Mesenchymal stem cell (in vitro differentiated cells and primary cell): ENCODE data around the gene AGBL5.

Source experiments
- DNase-seq: peaks from one replicate; pipeline ENCODE4 v3.0.0-alpha.2; 2013
- H2AFZ ChIP-seq: one replicate; pipeline ENCODE4 v1.6.1; 2013; ENCODE audit warnings: low read depth, mild to moderate bottlenecking, control low read depth, inconsistent platforms, low read length, moderate library complexity
- H2AK5ac ChIP-seq: 2 replicates; pipeline ENCODE4 v1.6.1; 2013; ENCODE audit warnings: low read length, moderate library complexity, mild to moderate bottlenecking, inconsistent platforms; ENCODE audit not compliant: severe bottlenecking
- H2BK120ac ChIP-seq: one replicate; pipeline ENCODE4 v1.6.1; 2013; ENCODE audit warnings: low read depth, mild to moderate bottlenecking, inconsistent platforms, low read length, moderate library complexity
- H2BK12ac ChIP-seq, 2 experiments: one replicate each; pipeline ENCODE4 v1.6.1; 2013; ENCODE audit warnings: inconsistent platforms in 2 of 2, low read length in 2 of 2, mild to moderate bottlenecking in 2 of 2, moderate library complexity in 2 of 2, control low read depth in 1 of 2
- H2BK15ac ChIP-seq: one replicate; pipeline ENCODE4 v1.6.1; 2013; ENCODE audit warnings: mild to moderate bottlenecking, low read depth, inconsistent platforms; ENCODE audit not compliant: poor library complexity, severe bottlenecking
- H2BK5ac ChIP-seq: 2 replicates; pipeline ENCODE4 v1.6.1; 2013; ENCODE audit warnings: low read depth, mild to moderate bottlenecking, low read length, control low read depth, inconsistent platforms; ENCODE audit not compliant: poor library complexity, severe bottlenecking
- H3K14ac ChIP-seq, 2 experiments: one replicate each; pipeline ENCODE4 v1.6.1; 2013; ENCODE audit warnings: inconsistent platforms in 2 of 2, low read length in 2 of 2, control low read depth in 1 of 2, mild to moderate bottlenecking in 1 of 2, moderate library complexity in 1 of 2
- H3K18ac ChIP-seq, 2 experiments: one replicate each; pipeline ENCODE4 v1.6.1; 2013; ENCODE audit warnings: inconsistent platforms in 2 of 2, low read length in 2 of 2, control low read depth in 1 of 2, low read depth in 1 of 2, mild to moderate bottlenecking in 1 of 2
- H3K23ac ChIP-seq, 2 experiments: one replicate each; pipeline ENCODE4 v1.6.1; 2013; ENCODE audit warnings: inconsistent platforms in 2 of 2, low read length in 2 of 2, mild to moderate bottlenecking in 2 of 2, moderate library complexity in 2 of 2, control low read depth in 1 of 2
- H3K27ac ChIP-seq: 2 replicates; pipeline ENCODE4 v1.5.1; 2013; ENCODE audit warnings: mild to moderate bottlenecking, moderate library complexity, low read length, control low read depth, inconsistent platforms; ENCODE audit not compliant: poor library complexity, severe bottlenecking
- H3K27me3 ChIP-seq, 2 experiments: 2 replicates each; pipeline versions ENCODE4 v1.6.1 to v1.7.0; 2013; ENCODE audit warnings: low read length in 2 of 2, mild to moderate bottlenecking in 2 of 2, moderate library complexity in 2 of 2, control low read depth in 1 of 2, inconsistent platforms in 1 of 2; ENCODE audit not compliant: control insufficient read depth in 1 of 2, insufficient read depth in 1 of 2
- H3K36me3 ChIP-seq, 2 experiments: 2 replicates each; pipeline versions ENCODE4 v1.6.1 to v1.7.0; 2013; ENCODE audit warnings: low read length in 2 of 2, control low read depth in 1 of 2, inconsistent platforms in 1 of 2, low read depth in 1 of 2, mild to moderate bottlenecking in 1 of 2; ENCODE audit not compliant: insufficient read depth in 2 of 2, control insufficient read depth in 1 of 2
- H3K4ac ChIP-seq, 2 experiments: one replicate each; pipeline ENCODE4 v1.6.1; 2013; ENCODE audit warnings: inconsistent platforms in 2 of 2, low read length in 2 of 2, mild to moderate bottlenecking in 2 of 2, moderate library complexity in 2 of 2, control low read depth in 1 of 2, low read depth in 1 of 2
- H3K4me1 ChIP-seq: 2 replicates; pipeline ENCODE4 v1.6.1; 2013; ENCODE audit warnings: low read depth, low read length, control low read depth; ENCODE audit not compliant: control insufficient read depth, insufficient read depth
- H3K4me2 ChIP-seq: 2 replicates; pipeline ENCODE4 v1.6.1; 2013; ENCODE audit warnings: low read length, mild to moderate bottlenecking, inconsistent platforms; ENCODE audit not compliant: poor library complexity, severe bottlenecking
- H3K4me3 ChIP-seq, 2 experiments: 2 replicates each; pipeline versions ENCODE4 v1.5.1 to v1.7.0; 2013; ENCODE audit warnings: low read length in 2 of 2, mild to moderate bottlenecking in 2 of 2, control low read depth in 1 of 2, low read depth in 1 of 2; ENCODE audit not compliant: insufficient read depth in 1 of 2
- H3K79me1 ChIP-seq: replicated peaks from 2 replicates; pipeline ENCODE4 v1.6.1; 2013; ENCODE audit warnings: mild to moderate bottlenecking, control low read depth, low read length, inconsistent platforms; ENCODE audit not compliant: poor library complexity, severe bottlenecking
- H3K9ac ChIP-seq: 2 replicates; pipeline ENCODE4 v1.7.0; 2013; ENCODE audit warnings: mild to moderate bottlenecking, low read length, moderate library complexity
- H3K9me3 ChIP-seq: 2 replicates; pipeline ENCODE4 v1.7.0; 2013; ENCODE audit warnings: mild to moderate bottlenecking, low read length; ENCODE audit not compliant: control insufficient read depth
- H4K8ac ChIP-seq: one replicate; pipeline ENCODE4 v1.6.1; 2013; ENCODE audit warnings: inconsistent platforms, mild to moderate bottlenecking, low read length, moderate library complexity
- H4K91ac ChIP-seq: one replicate; pipeline ENCODE4 v1.6.1; 2013; ENCODE audit warnings: mild to moderate bottlenecking, low read length, inconsistent platforms
- WGBS: methylation state at CpG from one replicate; pipeline ENCODE4 v1.1.7; 2013; ENCODE audit warnings: mixed read lengths; 5-methylcytosine and 5-hydroxymethylcytosine counted together

The AGBL5 gene

GRCh38 chr2:27091746-27092695, 40.6 kb downstream of the AGBL5 start:
- no peak overlapping the region for H4K8ac ChIP-seq
- H3K23ac ChIP-seq, result no peak overlapping the region
- no peak overlapping the region for H2AFZ ChIP-seq
- no peaks in the 10 kb centered on the region for H3K9me3 ChIP-seq
- no peaks in the 10 kb centered on the region for H3K79me1 ChIP-seq
- H3K18ac ChIP-seq, result no peak overlapping the region
- peaks cover 0 to 8% of the 10 kb centered on the region in 2 experiments for H3K27me3 ChIP-seq
- no peak overlapping the region for H3K14ac ChIP-seq
- H2BK15ac ChIP-seq, result no peak overlapping the region
- no peak overlapping the region for H2AK5ac ChIP-seq
- H3K9ac ChIP-seq, result no peak overlapping the region
- H4K91ac ChIP-seq, result no peak overlapping the region
- no peak overlapping the region for H3K27ac ChIP-seq
- WGBS, result 83% methylated on average over 25 of the region's 25 CpGs
- no peak overlapping the region for H3K4me2 ChIP-seq
- H3K4ac ChIP-seq, result no peak overlapping the region
- H2BK12ac ChIP-seq, result no peak overlapping the region
- H2BK120ac ChIP-seq, result no peak overlapping the region
- no peak for DNase-seq
- no peak overlapping the region for H3K4me3 ChIP-seq
- no peak overlapping the region for H2BK5ac ChIP-seq
- H3K4me1 ChIP-seq, result peaks cover 20% of the 10 kb centered on the region
- H3K36me3 ChIP-seq, result no peaks in the 10 kb centered on the region

- Histone ChIP-seq H3K27ac (no peak overlapping the region), H2BK12ac (no peak overlapping the region), H3K14ac (peak overlapping the region in 1 of 2 experiments; percentile 69), H2BK5ac (no peak overlapping the region), H2AFZ (no peak overlapping the region), H2BK120ac (no peak overlapping the region), H3K4ac (no peak overlapping the region), H3K23ac (no peak overlapping the region), H3K4me1 (peaks cover 17% of the 10 kb centered on the region), H4K91ac (peak overlapping the region; percentile 54), H3K9ac (no peak overlapping the region), H2BK15ac (no peak overlapping the region), H3K27me3 (peaks cover 0 to 8% of the 10 kb centered on the region in 2 experiments), H3K4me2 (no peak overlapping the region), H4K8ac (no peak overlapping the region), H3K18ac (no peak overlapping the region), H3K4me3 (no peak overlapping the region), H2AK5ac (no peak overlapping the region), H3K9me3 (no peaks in the 10 kb centered on the region), H3K79me1 (no peaks in the 10 kb centered on the region), H3K36me3 (no peaks in the 10 kb centered on the region)
- WGBS, result 69% methylated on average over 10 of the region's 10 CpGs
- no peak for DNase-seq
These were observed 41.4 kb downstream of the AGBL5 start for GRCh38 chr2:27092696-27093429.

- Histone ChIP-seq H3K4me1 (peaks cover 17% of the 10 kb centered on the region), H3K9ac (no peak overlapping the region), H2BK12ac (no peak overlapping the region), H4K8ac (no peak overlapping the region), H2AFZ (no peak overlapping the region), H3K79me1 (no peaks in the 10 kb centered on the region), H2BK15ac (no peak overlapping the region), H3K4me3 (no peak overlapping the region), H2AK5ac (no peak overlapping the region), H2BK5ac (no peak overlapping the region), H2BK120ac (no peak overlapping the region), H3K36me3 (no peaks in the 10 kb centered on the region), H3K4me2 (no peak overlapping the region), H3K14ac (no peak overlapping the region), H3K27me3 (peaks cover 0 to 5% of the 10 kb centered on the region in 2 experiments), H3K23ac (no peak overlapping the region), H3K4ac (no peak overlapping the region), H4K91ac (peak overlapping the region; percentile 20), H3K18ac (no peak overlapping the region), H3K27ac (no peak overlapping the region), H3K9me3 (no peaks in the 10 kb centered on the region)
- WGBS, result 94% methylated on average over 6 of the region's 6 CpGs
- DNase-seq, result no peak
These were observed 42.2 kb downstream of the AGBL5 start for GRCh38 chr2:27093430-27094352.
